HG02623 (cell line): ENCODE data around the gene ATG9B.

Source experiments
- ATAC-seq: cut with Tn5 transposase; IDR thresholded peaks from one replicate; pipeline ENCODE4 v1.9.1; 2021; ENCODE audit warnings: moderate library complexity; ENCODE audit not compliant: unreplicated experiment

ATG9B gene

GRCh38 chr7:150968056-150968733 lies 56.1 kb downstream of the ATG9B start:
- no peak for ATAC-seq

- ATAC-seq, result no peak
These were observed 56.9 kb downstream of the ATG9B start for GRCh38 chr7:150967349-150967748.

GRCh38 chr7:150966002-150966401 lies 58.3 kb downstream of the ATG9B start:
- no peak for ATAC-seq

- no peak for ATAC-seq
These were observed 58.9 kb downstream of the ATG9B start for GRCh38 chr7:150965273-150965830.
